Fibroblast of skin of right biceps (primary cell): ENCODE results near the gene ZNF667.

Source experiments
- DNase-seq: peaks from one replicate; pipeline ENCODE4 v3.0.0-alpha.2; 2013

ZNF667 gene

GRCh38 chr19:56476651-56477428, at the start of gene ZNF667:
TSS of gene ZNF667 (minus strand) at chr19:56477345. CDS start at chr19:56462370, 14,975 bp downstream.
- DNase-seq = peak; percentile 65

GRCh38 chr19:56525214-56525860, 48.2 kb upstream of the ZNF667 start:
- DNase-seq = no peak

- no peak for DNase-seq
Observed at GRCh38 chr19:56508290-56508778, 31.2 kb upstream of the ZNF667 start.

- DNase-seq = peak; percentile 98
Observed at GRCh38 chr19:56507446-56508289, 30.5 kb upstream of the ZNF667 start, which contains the start of gene ZNF471. TSS of gene ZNF471 (plus strand) at chr19:56507855. CDS start at chr19:56511572, 3,717 bp downstream.

GRCh38 chr19:56504581-56504980, 27.4 kb upstream of the ZNF667 start:
- peak; percentile 15 for DNase-seq

- no peak for DNase-seq
Observed at GRCh38 chr19:56491399-56491798, 14.3 kb upstream of the ZNF667 start.

- DNase-seq = peak; percentile 91
Observed at GRCh38 chr19:56477429-56478338, 539 bp upstream of the ZNF667 start.

GRCh38 chr19:56476093-56476492, 1.1 kb downstream of the ZNF667 start:
- no peak for DNase-seq

- DNase-seq = no peak
Observed at GRCh38 chr19:56474308-56474707, 2.8 kb downstream of the ZNF667 start.

- DNase-seq = no peak
Observed at GRCh38 chr19:56441206-56441792, 35.8 kb downstream of the ZNF667 start.

GRCh38 chr19:56423985-56424353, 53.2 kb downstream of the ZNF667 start:
- DNase-seq = peak; percentile 1

- peak; percentile 2 for DNase-seq
Observed at GRCh38 chr19:56423276-56423984, 53.7 kb downstream of the ZNF667 start.

- no peak for DNase-seq
Observed at GRCh38 chr19:56405062-56405461, 72.1 kb downstream of the ZNF667 start.

- no peak for DNase-seq
Observed at GRCh38 chr19:56404705-56405056, 72.5 kb downstream of the ZNF667 start.

- peak; percentile 96 for DNase-seq
Observed at GRCh38 chr19:56403764-56404704, 73.1 kb downstream of the ZNF667 start, which contains the start of gene ZNF583. TSS of gene ZNF583 (plus strand) at chr19:56404332. CDS start at chr19:56407115, 2,783 bp downstream.

- peak; percentile 8 for DNase-seq
Observed at GRCh38 chr19:56403261-56403660, 73.9 kb downstream of the ZNF667 start.

- DNase-seq = no peak
Observed at GRCh38 chr19:56400485-56400884, 76.7 kb downstream of the ZNF667 start.

GRCh38 chr19:56398809-56399208, 78.3 kb downstream of the ZNF667 start:
- no peak for DNase-seq

- peak; percentile 97 for DNase-seq
Observed at GRCh38 chr19:56393119-56394012, 83.8 kb downstream of the ZNF667 start, which contains the start of gene ZNF582. TSS of gene ZNF582 (minus strand) at chr19:56393534. CDS start at chr19:56391752, 1,782 bp downstream.
